RPMI7951 (cell line): ENCODE data around the gene PRIMPOL. TPM values are rescaled to one million over a fixed set of nuclear protein-coding genes. Genes with fewer than 3 reads are reported as not detected.
A peak's percentile ranks its signal among the peaks of the same experiment; 100 is the strongest.

Experiments
- DNase-seq: peaks from one replicate; pipeline ENCODE4 v3.0.0-alpha.2; 2012; ENCODE audit warnings: low read depth
- total RNA-seq: library from RNA; depleted of rRNA; stranded (reverse); fragments of >200 nt; shearing (Covaris generic); gene quantifications from 2 replicates; pipeline ENCODE4 v1.2.3, GENCODE V29; 2014

PRIMPOL gene
- total RNA-seq, 1 experiment from 2014 or later = 23.7 TPM

DNA sequence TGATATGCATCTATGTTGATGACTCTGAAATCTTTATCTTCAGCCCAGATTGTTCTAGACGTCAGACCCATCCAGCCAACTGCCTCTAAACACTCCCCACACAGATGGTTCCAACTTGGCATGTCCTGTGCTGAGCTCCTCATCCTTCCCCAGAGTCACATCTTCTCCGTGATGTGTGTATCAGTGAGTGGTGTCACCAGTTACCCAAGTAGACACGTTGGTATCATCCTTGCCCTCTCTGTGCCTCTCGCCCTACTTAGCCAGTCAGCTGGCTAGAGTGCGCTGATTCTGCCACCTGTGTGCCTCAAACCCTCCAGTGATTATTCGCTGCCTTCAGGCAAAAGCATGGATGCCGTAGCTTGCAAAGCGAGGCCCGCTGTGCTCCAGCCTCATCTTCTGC, 18.6 kb downstream of the PRIMPOL start:
- DNase-seq = no peak

GRCh38 chr4:184668511-184669114, 19.1 kb downstream of the PRIMPOL start:
- no peak for DNase-seq

DNA sequence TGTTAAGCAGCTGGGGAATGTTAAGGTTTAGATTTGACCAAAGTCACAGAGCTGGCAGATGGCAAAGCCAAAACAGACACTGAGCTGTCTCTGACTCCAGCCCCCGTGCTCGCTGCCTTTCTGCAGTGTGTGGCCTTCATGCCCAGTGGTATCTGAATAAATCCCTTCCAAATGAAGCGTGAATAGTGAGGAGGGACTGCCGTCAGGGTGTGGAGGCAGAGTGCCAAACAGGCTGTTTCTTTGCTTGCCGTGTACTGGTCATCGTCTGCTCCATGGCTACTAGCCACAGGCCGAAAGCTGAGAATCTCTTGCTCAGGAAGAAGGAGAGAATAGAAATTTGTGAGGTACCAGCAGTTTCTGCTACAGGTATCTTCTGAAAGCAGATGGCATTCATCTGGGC, 19.7 kb downstream of the PRIMPOL start:
- no peak for DNase-seq

- no peak for DNase-seq
Measured at GRCh38 chr4:184671101-184671500, 21.6 kb downstream of the PRIMPOL start.

GRCh38 chr4:184672741-184673140, 23.2 kb downstream of the PRIMPOL start:
- DNase-seq = no peak

GRCh38 chr4:184674011-184674410, 24.5 kb downstream of the PRIMPOL start:
- DNase-seq = no peak

GRCh38 chr4:184675018-184675417, 25.5 kb downstream of the PRIMPOL start:
- DNase-seq = no peak

- DNase-seq = no peak
Measured at GRCh38 chr4:184675821-184676492, 26.4 kb downstream of the PRIMPOL start.

- no peak for DNase-seq
Measured at GRCh38 chr4:184680698-184681097, 31.2 kb downstream of the PRIMPOL start.

GRCh38 chr4:184681916-184682315, 32.4 kb downstream of the PRIMPOL start:
- DNase-seq = no peak

DNA sequence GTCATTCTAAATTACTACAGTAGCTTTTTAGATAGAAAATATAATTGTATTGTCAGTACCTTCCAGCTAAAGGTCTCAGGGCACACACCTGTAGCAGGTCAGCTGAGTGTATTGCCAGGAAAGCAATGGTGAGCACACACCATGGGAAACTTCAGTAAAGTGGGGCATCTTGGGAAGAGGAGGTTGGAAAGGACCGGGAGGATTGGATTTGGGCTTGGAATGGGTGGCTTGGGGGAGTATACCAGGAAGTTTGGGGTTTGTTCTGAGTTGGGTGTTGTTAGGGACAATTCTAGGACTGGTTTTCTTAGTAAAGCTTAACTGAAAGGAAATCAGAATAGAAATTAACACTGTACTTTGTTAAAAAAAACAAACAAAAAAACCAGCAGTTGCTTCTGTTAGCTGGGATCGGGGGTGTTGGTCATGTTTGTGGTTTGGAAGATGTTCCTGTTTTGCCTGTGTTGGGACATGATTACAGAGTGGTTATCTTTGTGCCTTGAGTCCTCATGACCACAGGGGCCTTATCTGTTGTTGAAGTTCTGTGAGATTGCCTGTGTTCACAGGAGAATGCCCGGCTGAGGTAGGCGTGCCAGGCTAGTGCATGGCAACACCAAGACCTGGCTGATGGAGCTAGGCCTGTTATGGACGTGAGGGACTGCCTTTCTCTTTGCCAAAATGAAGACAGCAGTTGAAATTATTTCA, 35.1 kb downstream of the PRIMPOL start:
- DNase-seq = peak; percentile 29

DNA sequence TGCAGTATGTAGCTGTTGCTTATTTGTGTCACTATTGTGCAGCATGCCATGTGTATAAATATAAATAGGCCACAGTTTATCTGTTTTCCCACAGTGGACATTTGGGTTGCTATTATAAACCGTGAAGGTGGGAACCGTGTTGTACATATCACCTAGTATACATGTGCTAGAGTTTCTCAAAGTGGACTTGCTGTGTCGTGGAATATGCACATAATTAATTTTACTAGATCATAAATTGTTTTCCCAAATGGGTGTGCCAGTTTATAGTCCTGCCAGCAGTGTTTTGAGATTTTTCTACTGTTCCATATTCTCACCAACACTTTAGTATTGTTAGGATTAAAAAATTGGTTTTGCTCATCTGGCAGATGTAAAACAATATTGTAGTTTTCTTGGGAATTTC, 38.5 kb downstream of the PRIMPOL start:
- no peak for DNase-seq

DNA sequence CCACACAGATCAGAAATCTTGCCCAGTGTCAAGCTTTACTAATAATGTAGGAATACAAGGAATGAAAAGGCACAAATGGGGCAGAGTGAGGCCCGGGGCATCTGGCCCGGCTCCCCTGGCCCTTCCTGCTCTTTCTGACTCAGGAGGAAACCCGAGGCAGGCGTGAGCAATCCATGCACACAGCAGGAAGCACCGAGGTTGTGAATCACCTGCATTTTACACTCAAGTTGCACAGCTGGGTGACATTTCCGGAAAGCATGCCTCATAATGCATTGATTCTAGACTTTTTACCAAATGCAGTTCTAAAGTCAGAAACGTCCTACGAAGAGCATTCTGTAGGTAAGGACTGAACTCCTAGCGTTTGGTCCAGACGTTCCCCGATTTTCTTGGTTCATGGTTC, 38.9 kb downstream of the PRIMPOL start:
- DNase-seq = peak; percentile 83

DNA sequence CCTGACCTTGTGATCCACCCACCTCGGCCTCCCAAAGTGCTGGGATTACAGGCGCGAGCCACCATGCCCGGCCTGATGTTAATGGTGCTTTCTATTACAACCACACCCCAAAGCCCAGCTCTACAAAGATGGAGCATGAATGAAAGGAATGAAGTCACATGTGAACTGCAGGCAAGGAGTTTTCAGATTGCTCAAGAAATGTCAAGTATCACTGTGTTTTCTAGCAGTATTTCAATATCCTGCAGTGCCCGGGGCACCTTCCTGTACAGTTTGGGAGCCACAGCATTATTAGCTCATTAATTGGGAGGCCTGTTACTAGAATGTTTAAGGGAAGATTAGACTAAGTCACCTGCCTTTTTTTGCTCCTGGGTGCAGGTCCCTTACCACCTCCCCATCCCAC, 40.1 kb downstream of the PRIMPOL start:
- DNase-seq = no peak

GRCh38 chr4:184693056-184693455, 43.5 kb downstream of the PRIMPOL start:
- no peak for DNase-seq

- DNase-seq = no peak
Measured at GRCh38 chr4:184694412-184694956, 44.9 kb downstream of the PRIMPOL start.

DNA sequence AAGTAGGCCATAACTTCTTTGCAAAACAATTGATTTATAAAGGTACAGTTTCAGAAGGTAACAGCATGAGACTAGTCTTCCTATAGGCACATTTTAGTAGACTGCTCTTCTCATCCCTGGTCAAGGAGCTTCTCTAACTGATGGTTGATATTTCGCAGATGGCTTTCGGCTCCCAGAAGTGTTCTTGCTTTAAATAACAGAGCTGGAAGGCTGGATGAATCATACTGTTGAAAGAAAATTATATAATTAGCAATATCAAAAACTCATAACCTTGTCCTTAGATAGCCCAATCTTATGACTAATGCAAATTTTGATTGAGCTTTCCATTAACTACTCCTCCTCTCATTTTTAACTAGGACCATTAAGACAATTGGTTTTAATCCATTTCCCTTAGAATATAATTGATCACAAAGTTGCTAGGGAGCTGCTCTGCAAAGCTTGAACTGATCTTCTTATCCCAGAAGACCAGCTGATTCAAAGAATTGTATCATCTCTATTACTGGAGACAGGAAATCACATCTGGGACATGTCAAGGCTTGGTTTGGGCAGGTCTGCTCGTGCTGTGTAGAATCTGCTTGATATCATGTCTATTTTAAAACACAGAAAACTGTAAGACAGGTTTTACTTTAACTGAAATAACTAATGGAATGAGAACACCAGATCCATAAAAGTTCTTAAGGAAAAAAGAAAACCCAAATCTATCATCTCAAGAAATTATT, 45.8 kb downstream of the PRIMPOL start:
- DNase-seq = no peak

- DNase-seq = no peak
Measured at GRCh38 chr4:184697956-184698355, 48.4 kb downstream of the PRIMPOL start.

- no peak for DNase-seq
Measured at GRCh38 chr4:184699941-184700340, 50.4 kb downstream of the PRIMPOL start.

DNA sequence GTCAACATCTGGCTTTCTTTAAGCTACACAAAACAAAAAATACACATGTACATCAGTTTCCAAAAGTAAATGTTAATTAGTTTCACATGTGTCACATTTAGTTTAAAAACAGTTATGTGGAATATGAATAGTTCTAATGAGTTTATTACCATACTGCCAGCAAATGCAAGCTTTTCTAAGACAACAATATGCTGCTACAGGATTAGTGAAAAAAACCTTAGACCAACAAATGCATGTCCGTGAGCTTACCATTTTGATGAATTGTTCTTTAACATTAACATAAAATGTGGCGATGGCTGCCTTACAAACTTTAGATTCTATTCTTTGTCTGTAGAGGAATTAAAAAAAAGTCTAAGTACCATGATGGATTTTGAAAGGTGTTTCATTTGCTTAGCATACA, 52.6 kb downstream of the PRIMPOL start:
- no peak for DNase-seq

DNA sequence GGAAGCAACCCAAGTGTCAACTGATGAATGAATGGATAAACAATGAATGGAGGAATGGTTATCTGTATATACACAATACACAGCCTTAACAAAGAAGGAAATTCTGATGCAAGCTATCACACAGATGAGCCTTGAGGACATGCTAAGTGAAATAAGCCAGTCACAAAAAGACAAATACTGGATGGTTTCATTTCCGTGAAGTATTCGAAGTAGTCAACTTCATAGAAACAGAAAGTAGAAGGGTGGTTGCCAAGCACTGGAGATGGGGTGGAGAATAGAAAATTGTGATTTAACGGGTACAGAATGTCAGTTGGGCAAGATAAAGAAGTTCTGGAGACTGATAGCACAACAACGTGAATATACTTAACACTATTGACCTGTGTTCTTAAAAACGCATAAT, 56.2 kb downstream of the PRIMPOL start:
- DNase-seq = no peak

DNA sequence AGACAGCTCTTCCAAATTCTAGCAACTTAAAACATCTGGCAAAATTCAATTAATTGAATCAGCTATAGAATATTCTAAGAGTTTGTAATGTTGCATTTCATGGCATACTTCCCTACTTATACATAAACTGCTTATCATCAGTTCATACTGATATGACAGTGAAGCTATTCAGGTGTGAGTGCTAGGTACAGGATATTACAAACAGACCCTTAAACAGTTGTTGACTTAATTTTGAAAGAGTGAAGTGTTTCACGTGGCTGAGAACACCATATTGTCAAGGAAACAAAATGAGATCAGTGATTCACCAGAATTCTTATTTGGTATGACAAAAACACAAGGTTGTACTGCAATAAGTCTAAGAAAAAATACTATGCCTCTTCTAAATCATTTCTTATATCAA, 56.9 kb downstream of the PRIMPOL start:
- no peak for DNase-seq
